AG04449 (cell line): Measurements from ENCODE around the gene THTPA.

ENCODE experiments used
- CTCF ChIA-PET: fragments of 350-600 bp; formaldehyde crosslinking; extraction: SDS; loops from one replicate; lab custom pipeline; 2021; ENCODE audit warnings: antibody characterized with exemption; lab: Yijun Ruan, JAX
- POLR2A ChIA-PET: fragments of 400-600, 350-600 bp; formaldehyde crosslinking; extraction: SDS; loops from one replicate; lab custom pipeline; 2020; ENCODE audit warnings: antibody characterized with exemption, inconsistent platforms; lab: Yijun Ruan, JAX
- DNase-seq: peaks from one replicate; pipeline ENCODE4 v3.0.0-alpha.2; 2010; ENCODE audit warnings: low read depth, low spot score
- H3K4me3 ChIP-seq: 2 replicates; pipeline ENCODE4 v1.5.1; 2011; ENCODE audit warnings: low read depth, mild to moderate bottlenecking, control low read depth, low read length
- TF ChIP-seq, protein P1 (sequence below): IDR thresholded peaks from one replicate; pipeline ENCODE4 v1.5.1; 2011; ENCODE audit warnings: mild to moderate bottlenecking, moderate library complexity, low read length, control low read depth, inconsistent platforms; ENCODE audit not compliant: insufficient read depth; ENCODE audit errors: missing control alignments

The THTPA gene

GRCh38 chr14:23602181-23603095, 46.4 kb downstream of the THTPA start:
- TF ChIP-seq, protein P1, sequence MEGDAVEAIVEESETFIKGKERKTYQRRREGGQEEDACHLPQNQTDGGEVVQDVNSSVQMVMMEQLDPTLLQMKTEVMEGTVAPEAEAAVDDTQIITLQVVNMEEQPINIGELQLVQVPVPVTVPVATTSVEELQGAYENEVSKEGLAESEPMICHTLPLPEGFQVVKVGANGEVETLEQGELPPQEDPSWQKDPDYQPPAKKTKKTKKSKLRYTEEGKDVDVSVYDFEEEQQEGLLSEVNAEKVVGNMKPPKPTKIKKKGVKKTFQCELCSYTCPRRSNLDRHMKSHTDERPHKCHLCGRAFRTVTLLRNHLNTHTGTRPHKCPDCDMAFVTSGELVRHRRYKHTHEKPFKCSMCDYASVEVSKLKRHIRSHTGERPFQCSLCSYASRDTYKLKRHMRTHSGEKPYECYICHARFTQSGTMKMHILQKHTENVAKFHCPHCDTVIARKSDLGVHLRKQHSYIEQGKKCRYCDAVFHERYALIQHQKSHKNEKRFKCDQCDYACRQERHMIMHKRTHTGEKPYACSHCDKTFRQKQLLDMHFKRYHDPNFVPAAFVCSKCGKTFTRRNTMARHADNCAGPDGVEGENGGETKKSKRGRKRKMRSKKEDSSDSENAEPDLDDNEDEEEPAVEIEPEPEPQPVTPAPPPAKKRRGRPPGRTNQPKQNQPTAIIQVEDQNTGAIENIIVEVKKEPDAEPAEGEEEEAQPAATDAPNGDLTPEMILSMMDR: no peak
- DNase-seq: no peak
- H3K4me3 ChIP-seq: no peak overlapping the region
- ChIA-PET POLR2A (no interaction called here), CTCF (interaction anchor here (1.8 to 4.3 kb wide), 2 partner anchors 13 to 30 kb away, joined by 7 to 28 read pairs; no protein-coding TSS in a partner anchor)

- H3K4me3 ChIP-seq: no peak overlapping the region
- no peak for DNase-seq
- ChIA-PET CTCF (interaction anchor here (1.8 to 4.3 kb wide), 2 partner anchors 14 to 29 kb away, joined by 7 to 28 read pairs; no protein-coding TSS in a partner anchor), POLR2A (no interaction called here)
- TF ChIP-seq, protein P1: no peak
Observed at GRCh38 chr14:23603103-23603502, 47.0 kb downstream of the THTPA start.

DNA sequence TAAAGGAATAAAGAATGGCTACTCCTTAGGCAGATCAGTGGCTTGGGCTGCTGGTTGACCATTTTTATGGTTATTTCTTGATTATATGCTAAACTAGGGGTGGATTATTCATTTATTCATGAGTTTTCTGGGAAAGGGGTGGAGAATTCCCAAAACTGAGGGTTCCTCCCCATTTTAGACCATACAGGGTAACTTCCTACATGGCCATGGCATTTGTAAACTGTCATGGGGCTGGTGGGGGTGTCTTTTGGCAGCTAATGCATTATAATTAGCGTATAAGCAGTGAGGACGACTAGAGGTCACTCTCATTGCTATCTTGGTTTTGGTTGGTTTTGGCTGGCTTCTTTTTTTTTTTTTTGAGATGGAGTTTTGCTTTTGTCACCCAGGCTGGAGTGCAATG, 48.1 kb downstream of the THTPA start:
- no peak overlapping the region for H3K4me3 ChIP-seq
- ChIA-PET POLR2A (no interaction called here), CTCF (interaction anchor here (1.8 kb wide), 1 partner anchor 28 kb away, joined by 7 read pairs; no protein-coding TSS in a partner anchor)
- TF ChIP-seq, protein P1: no peak
- DNase-seq: no peak

GRCh38 chr14:23604675-23605170, 48.7 kb downstream of the THTPA start:
- TF ChIP-seq, protein P1: no peak
- no peak for DNase-seq
- no peak overlapping the region for H3K4me3 ChIP-seq
- ChIA-PET CTCF (interaction anchor here (1.7 kb wide), 1 partner anchor 16 kb away, joined by 11 read pairs; no protein-coding TSS in a partner anchor), POLR2A (no interaction called here)

- ChIA-PET CTCF (interaction anchor here (1.3 to 1.7 kb wide), 2 partner anchors 18 to 22 kb away, joined by 3 to 11 read pairs; no protein-coding TSS in a partner anchor), POLR2A (no interaction called here)
- no peak overlapping the region for H3K4me3 ChIP-seq
- TF ChIP-seq, protein P1: no peak
- no peak for DNase-seq
Observed at GRCh38 chr14:23605931-23606585, 50.0 kb downstream of the THTPA start.
